ENCODE data around the gene GTF2F2. TPM values are rescaled to one million over a fixed set of nuclear protein-coding genes. Genes with fewer than 3 reads are reported as not detected.

GTF2F2 gene
- total RNA-seq, 1 experiment from 2014 or later, result 40.1 TPM

DNA sequence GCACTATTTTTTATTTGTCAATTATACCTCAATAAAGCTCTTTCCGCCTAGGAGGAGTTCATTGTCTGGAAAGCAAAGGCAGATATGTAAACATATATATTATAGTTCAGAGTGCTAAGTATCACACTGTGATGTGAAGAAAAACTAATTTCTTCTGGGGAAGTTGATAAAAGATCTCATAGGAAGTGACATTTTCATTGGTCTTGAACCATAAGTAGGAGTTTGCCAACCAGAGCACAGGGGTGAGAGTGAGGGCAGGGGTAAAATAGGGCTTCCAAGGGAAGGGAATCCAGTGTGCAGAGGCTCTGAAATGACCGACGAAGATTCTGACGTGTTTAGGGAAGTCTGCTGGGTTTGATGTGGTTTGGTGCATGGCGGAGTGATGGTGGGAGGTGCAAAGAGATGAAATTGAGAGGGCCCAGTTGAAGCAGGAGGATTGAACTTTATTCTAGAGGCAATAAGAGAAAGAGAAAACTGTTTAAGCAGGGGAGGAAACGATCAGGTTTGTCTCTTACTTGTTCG is 780 bp upstream of the GTF2F2 start:
- peak overlapping the region; percentile 93 for H3K4me2 ChIP-seq (ENCODE audit: low read length)
- H4K20me1 ChIP-seq (ENCODE audit: insufficient read depth), result no peaks in the 10 kb centered on the region
- TF ChIP-seq CEBPB (IDR thresholded peaks at IDR 0.05; ENCODE audit: low read depth), result no peak
- no peak for TF ChIP-seq POLR2AphosphoS5 (IDR thresholded peaks at IDR 0.05; ENCODE audit: low read depth, low read length)
- no peak for TF ChIP-seq TCF7L2 (IDR thresholded peaks at IDR 0.05; ENCODE audit: borderline replicate concordance, extremely low read depth, insufficient read depth, insufficient read length)
- no peak for TF ChIP-seq RAD21 (IDR thresholded peaks at IDR 0.05; ENCODE audit: low read depth)
- TF ChIP-seq ZFX (IDR thresholded peaks at IDR 0.05), result no peak
- TF ChIP-seq ELF1 (IDR thresholded peaks at IDR 0.05; ENCODE audit: borderline replicate concordance, low read depth), result no peak
- no peak for TF ChIP-seq SRF (IDR thresholded peaks at IDR 0.05; ENCODE audit: low read depth)
- peak overlapping the region; percentile 39 for H2AFZ ChIP-seq (ENCODE audit: low read depth, low read length, poor library complexity, severe bottlenecking)
- H3K9me2 ChIP-seq (ENCODE audit: insufficient read depth), result no peaks in the 10 kb centered on the region
- H3K9me3 ChIP-seq (ENCODE audit: control insufficient read depth in 1 of 2, insufficient read depth in 1 of 2, low read depth in 1 of 2, low read length in 2 of 2), result no peaks in the 10 kb centered on the region
- H3K27me3 ChIP-seq (ENCODE audit: insufficient read depth, low read length), result no peaks in the 10 kb centered on the region
- ChIA-PET POLR2A (interaction anchor here (1.2 kb wide), 1 partner anchor 23 kb away, joined by 6 read pairs; no protein-coding TSS in a partner anchor), CTCF (no interaction called here), RAD21 (ENCODE audit: low non-redundant PET in 1 of 2, low total read pairs in 2 of 2, uncharacterized antibody in 2 of 2, unreplicated experiment in 2 of 2) (interaction anchor here in 1 of 2 experiments (0.7 kb wide), 1 partner anchor 47 kb away, joined by 3 read pairs; no protein-coding TSS in a partner anchor)
- no peaks in the 10 kb centered on the region for H3K36me3 ChIP-seq (ENCODE audit: control insufficient read depth in 1 of 2, insufficient read depth in 2 of 2, low read length in 2 of 2)
- peak overlapping the region; percentile 94 for H3K9ac ChIP-seq (ENCODE audit: low read length)
- no peak overlapping the region for H3K27ac ChIP-seq (ENCODE audit: low read depth, low read length)
- H3K4me1 ChIP-seq (ENCODE audit: control insufficient read depth in 1 of 2, insufficient read depth in 2 of 2, low read length in 2 of 2), result peaks cover 11 to 17% of the 10 kb centered on the region in 2 experiments
- ATAC-seq (no peak), DNase-seq (ENCODE audit: low read depth, low spot score) (no peak)
- H3K4me3 ChIP-seq (replicated peaks in 1 of 2; ENCODE audit: low read depth in 1 of 2, low read length in 2 of 2), result peak overlapping the region; percentile 84 to 96
- intact Hi-C loops (cut with micrococcal nuclease), result no loop called here
- BruUV-seq (replicated peaks), result no TSS peak
- H3K79me2 ChIP-seq (ENCODE audit: insufficient read depth, low read length), result peaks cover 45% of the 10 kb centered on the region

- peak overlapping the region; percentile 94 for H3K9ac ChIP-seq (ENCODE audit: low read length)
- no peak for ATAC-seq
- peak overlapping the region; percentile 72 for H3K27ac ChIP-seq (ENCODE audit: low read depth, low read length)
- no TSS peak for BruUV-seq (replicated peaks)
- no peaks in the 10 kb centered on the region for H3K36me3 ChIP-seq (ENCODE audit: control insufficient read depth in 1 of 2, insufficient read depth in 2 of 2, low read length in 2 of 2)
- peak overlapping the region; percentile 93 for H3K4me2 ChIP-seq (ENCODE audit: low read length)
- H3K9me2 ChIP-seq (ENCODE audit: insufficient read depth), result no peaks in the 10 kb centered on the region
- no peak for TF ChIP-seq POLR2AphosphoS5 (IDR thresholded peaks at IDR 0.05; ENCODE audit: low read depth, low read length)
- TF ChIP-seq, protein P1, sequence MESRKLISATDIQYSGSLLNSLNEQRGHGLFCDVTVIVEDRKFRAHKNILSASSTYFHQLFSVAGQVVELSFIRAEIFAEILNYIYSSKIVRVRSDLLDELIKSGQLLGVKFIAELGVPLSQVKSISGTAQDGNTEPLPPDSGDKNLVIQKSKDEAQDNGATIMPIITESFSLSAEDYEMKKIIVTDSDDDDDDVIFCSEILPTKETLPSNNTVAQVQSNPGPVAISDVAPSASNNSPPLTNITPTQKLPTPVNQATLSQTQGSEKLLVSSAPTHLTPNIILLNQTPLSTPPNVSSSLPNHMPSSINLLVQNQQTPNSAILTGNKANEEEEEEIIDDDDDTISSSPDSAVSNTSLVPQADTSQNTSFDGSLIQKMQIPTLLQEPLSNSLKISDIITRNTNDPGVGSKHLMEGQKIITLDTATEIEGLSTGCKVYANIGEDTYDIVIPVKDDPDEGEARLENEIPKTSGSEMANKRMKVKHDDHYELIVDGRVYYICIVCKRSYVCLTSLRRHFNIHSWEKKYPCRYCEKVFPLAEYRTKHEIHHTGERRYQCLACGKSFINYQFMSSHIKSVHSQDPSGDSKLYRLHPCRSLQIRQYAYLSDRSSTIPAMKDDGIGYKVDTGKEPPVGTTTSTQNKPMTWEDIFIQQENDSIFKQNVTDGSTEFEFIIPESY (IDR thresholded peaks at IDR 0.05; ENCODE audit: extremely low read depth, insufficient replicate concordance, low read length), result no peak
- no peak for TF ChIP-seq POLR2A (IDR thresholded peaks at IDR 0.05; ENCODE audit: borderline replicate concordance, extremely low read depth, insufficient read depth, insufficient read length)
- TF ChIP-seq EGR1 (IDR thresholded peaks at IDR 0.05; ENCODE audit: low read depth), result no peak
- no peak for TF ChIP-seq SIN3A (IDR thresholded peaks at IDR 0.05; ENCODE audit: low read depth)
- no peak for TF ChIP-seq ELF1 (IDR thresholded peaks at IDR 0.05; ENCODE audit: borderline replicate concordance, low read depth)
- 0 out of 2 replicates have a peak, but pooled peaks have one; percentile 12 for TF ChIP-seq RAD21 (IDR thresholded peaks at IDR 0.05; ENCODE audit: low read depth)
- peak in 1 of 3 experiments; percentile 36; a peak in 2 of 6 replicates for TF ChIP-seq CTCF (IDR thresholded peaks at IDR 0.05 in 2 of 3, conservative IDR thresholded peaks at IDR 0.05 in 1 of 3; ENCODE audit: borderline replicate concordance in 1 of 3, insufficient read depth in 1 of 3, low read depth in 2 of 3, low read length in 2 of 3)
- TF ChIP-seq EZH2phosphoT487 (IDR thresholded peaks at IDR 0.05; ENCODE audit: borderline replicate concordance), result no peak
- H3K4me1 ChIP-seq (ENCODE audit: control insufficient read depth in 1 of 2, insufficient read depth in 2 of 2, low read length in 2 of 2), result peaks cover 11 to 17% of the 10 kb centered on the region in 2 experiments
- POLR2A ChIA-PET, result no interaction called here
- H2AFZ ChIP-seq (ENCODE audit: low read depth, low read length, poor library complexity, severe bottlenecking), result no peak overlapping the region
- H3K79me2 ChIP-seq (ENCODE audit: insufficient read depth, low read length), result peaks cover 61% of the 10 kb centered on the region
- intact Hi-C loops (cut with micrococcal nuclease), result loop anchor here (2.0 kb wide), 1 partner anchor 160 kb away; no protein-coding TSS in a partner anchor
- RAD21 ChIA-PET (ENCODE audit: low non-redundant PET in 1 of 2, low total read pairs in 2 of 2, uncharacterized antibody in 2 of 2, unreplicated experiment in 2 of 2), result no interaction called here
- H3K9me3 ChIP-seq (ENCODE audit: control insufficient read depth in 1 of 2, insufficient read depth in 1 of 2, low read depth in 1 of 2, low read length in 2 of 2), result no peaks in the 10 kb centered on the region
- no peaks in the 10 kb centered on the region for H4K20me1 ChIP-seq (ENCODE audit: insufficient read depth)
- peak overlapping the region; percentile 84 to 96 for H3K4me3 ChIP-seq (replicated peaks in 1 of 2; ENCODE audit: low read depth in 1 of 2, low read length in 2 of 2)
- no peaks in the 10 kb centered on the region for H3K27me3 ChIP-seq (ENCODE audit: insufficient read depth, low read length)
- CTCF ChIA-PET, result no interaction called here
- peak; percentile 16 for DNase-seq (ENCODE audit: low read depth, low spot score)
Observed at GRCh38 chr13:45120967-45121831, 889 bp downstream of the GTF2F2 start.

All from HCT116 (cell line).